Activated CD4-positive, alpha-beta T cell treated with anti-CD3 and anti-CD28 coated beads, Interleukin-2, amount 50 U/mL, for 4 hours (primary cell): Measurements from ENCODE around the gene GMPR.
"Not testable (repeated sequence)": the region's sequence is repeated elsewhere in the genome, so short reads cannot be mapped to it uniquely, and the experiment has no call there.

ENCODE experiments used
- DNase-seq, 2 experiments: peaks; one replicate each; pipeline ENCODE4 v3.0.0-alpha.2; 2020

GMPR gene

GRCh38 chr6:16226117-16227047, 12.0 kb upstream of the GMPR start:
- DNase-seq: not testable (repeated sequence)

GRCh38 chr6:16227048-16227562, 11.3 kb upstream of the GMPR start:
- no peak for DNase-seq

GRCh38 chr6:16227605-16228004, 10.8 kb upstream of the GMPR start:
- DNase-seq: no peak

GRCh38 chr6:16228043-16228442, 10.3 kb upstream of the GMPR start:
- no peak for DNase-seq

- DNase-seq: no peak
These were observed 9.4 kb upstream of the GMPR start for GRCh38 chr6:16228709-16229665.

GRCh38 chr6:16229700-16230099, 8.7 kb upstream of the GMPR start:
- DNase-seq: no peak

- DNase-seq: no peak
These were observed 7.4 kb upstream of the GMPR start for GRCh38 chr6:16230953-16231352.

- no peak for DNase-seq
These were observed 6.3 kb upstream of the GMPR start for GRCh38 chr6:16232086-16232485.

GRCh38 chr6:16236009-16236501, 2.3 kb upstream of the GMPR start:
- DNase-seq: no peak

GRCh38 chr6:16236631-16237199, 1.7 kb upstream of the GMPR start:
- no peak for DNase-seq

GRCh38 chr6:16237242-16237641, 1.1 kb upstream of the GMPR start:
- no peak for DNase-seq

- no peak for DNase-seq
These were observed 793 bp downstream of the GMPR start for GRCh38 chr6:16238963-16239797.

GRCh38 chr6:16239798-16240123, 1.4 kb downstream of the GMPR start:
- no peak for DNase-seq

- DNase-seq: no peak
These were observed 2.4 kb downstream of the GMPR start for GRCh38 chr6:16240589-16241320.

GRCh38 chr6:16241321-16241689, 2.9 kb downstream of the GMPR start:
- no peak for DNase-seq

GRCh38 chr6:16243055-16243454, 4.7 kb downstream of the GMPR start:
- no peak for DNase-seq

GRCh38 chr6:16243664-16244063, 5.3 kb downstream of the GMPR start:
- no peak for DNase-seq

GRCh38 chr6:16244446-16244845, 6.1 kb downstream of the GMPR start:
- DNase-seq: no peak

- DNase-seq: no peak
These were observed 6.6 kb downstream of the GMPR start for GRCh38 chr6:16244869-16245451.

- no peak for DNase-seq
These were observed 10.0 kb downstream of the GMPR start for GRCh38 chr6:16248271-16248853.

GRCh38 chr6:16249971-16250370, 11.6 kb downstream of the GMPR start:
- no peak for DNase-seq
